Airway epithelial cell (primary cell): Measurements from ENCODE around the gene ZNF286A. TPM values are rescaled to one million over a fixed set of nuclear protein-coding genes. Genes with fewer than 3 reads are reported as not detected.

Experiments
- total RNA-seq: library from RNA; depleted of rRNA; stranded (reverse); fragments of >200 nt; gene quantifications from 2 replicates; pipeline ENCODE4 v1.2.3, GENCODE V29; 2015

Gene ZNF286A
- total RNA-seq, result 21.4 and 30.0 TPM in 2 replicates

GRCh38 chr17:15699413-15699924 is at the start of gene ZNF286A:
Gene ZNF286A (plus strand): TSS chr17:15699752. CDS start chr17:15700330, 578 bp downstream.

GRCh38 chr17:15683824-15684478 is 15.6 kb upstream of the ZNF286A start, which contains the start of gene TRIM16:
Gene TRIM16 (minus strand): TSS chr17:15684311. CDS start chr17:15651609, 32,702 bp downstream.

GRCh38 chr17:15731900-15732299 is 32.3 kb downstream of the ZNF286A start, which contains the start of gene TBC1D26:
Gene TBC1D26 (plus strand): TSS chr17:15732283. CDS start chr17:15735349, 3,066 bp downstream.

Other genes with a start within 250 kb of the ZNF286A start
- 3.2 and 5.9 TPM in 2 replicates for gene CDRT4, start 232.1 kb upstream of the ZNF286A start, total RNA-seq
- gene TVP23C, start 136.3 kb upstream of the ZNF286A start, total RNA-seq, result 4.7 and 6.7 TPM in 2 replicates
- 0.42 TPM in 2 replicates for gene FBXW10B, start 80.0 kb upstream of the ZNF286A start, total RNA-seq
- 81.2 and 90.9 TPM in 2 replicates for gene TRIM16, start 15.4 kb upstream of the ZNF286A start, total RNA-seq
- gene TBC1D26, start 32.5 kb downstream of the ZNF286A start, total RNA-seq, result not detected in 2 replicates
- 41.3 and 44.9 TPM in 2 replicates for gene ADORA2B, start 245.4 kb downstream of the ZNF286A start, total RNA-seq